ENCODE measurements around the gene PBRM1.
"Not testable (repeated sequence)": the region's sequence is repeated elsewhere in the genome, so short reads cannot be mapped to it uniquely, and the experiment has no call there.

The PBRM1 gene

GRCh38 chr3:52703341-52703740 is 17.6 kb upstream of the PBRM1 start:
- DNase-seq: no peak

GRCh38 chr3:52697632-52697965 is 11.9 kb upstream of the PBRM1 start:
- DNase-seq: no peak

GRCh38 chr3:52696830-52697631 is 11.3 kb upstream of the PBRM1 start:
- no peak for DNase-seq

- DNase-seq: no peak
Measured at GRCh38 chr3:52695798-52696671, 10.3 kb upstream of the PBRM1 start.

- no peak for DNase-seq
Measured at GRCh38 chr3:52694528-52695189, 8.9 kb upstream of the PBRM1 start.

GRCh38 chr3:52693071-52693470 is 7.4 kb upstream of the PBRM1 start:
- DNase-seq: no peak

GRCh38 chr3:52690560-52690959 is 4.8 kb upstream of the PBRM1 start:
- no peak for DNase-seq

GRCh38 chr3:52689151-52689550 is 3.4 kb upstream of the PBRM1 start:
- DNase-seq: no peak

GRCh38 chr3:52688266-52688665 is 2.6 kb upstream of the PBRM1 start:
- no peak for DNase-seq

- DNase-seq: peak; percentile 59
Measured at GRCh38 chr3:52685285-52685708, 416 bp downstream of the PBRM1 start.

GRCh38 chr3:52684184-52684583 is 1.5 kb downstream of the PBRM1 start:
- no peak for DNase-seq

- no peak for DNase-seq
Measured at GRCh38 chr3:52683611-52684010, 2.1 kb downstream of the PBRM1 start.

- DNase-seq: no peak
Measured at GRCh38 chr3:52682016-52682415, 3.7 kb downstream of the PBRM1 start.

GRCh38 chr3:52681596-52681995 is 4.1 kb downstream of the PBRM1 start:
- DNase-seq: no peak

GRCh38 chr3:52679811-52680210 is 5.9 kb downstream of the PBRM1 start:
- no peak for DNase-seq

GRCh38 chr3:52679199-52679538 is 6.5 kb downstream of the PBRM1 start:
- no peak for DNase-seq

- no peak for DNase-seq
Measured at GRCh38 chr3:52678265-52679198, 7.2 kb downstream of the PBRM1 start.

- not testable (repeated sequence) for DNase-seq
Measured at GRCh38 chr3:52676201-52676600, 9.5 kb downstream of the PBRM1 start.

GRCh38 chr3:52671676-52672075 is 14.0 kb downstream of the PBRM1 start:
- no peak for DNase-seq

- DNase-seq: no peak
Measured at GRCh38 chr3:52670621-52671521, 14.8 kb downstream of the PBRM1 start.

GRCh38 chr3:52663098-52663497 is 22.6 kb downstream of the PBRM1 start:
- DNase-seq: no peak

GRCh38 chr3:52660046-52660445 is 25.7 kb downstream of the PBRM1 start:
- no peak for DNase-seq
